Measurements from ENCODE around the gene EEFSEC.
A peak's percentile ranks its signal among the peaks of the same experiment; 100 is the strongest.

Gene EEFSEC

DNA sequence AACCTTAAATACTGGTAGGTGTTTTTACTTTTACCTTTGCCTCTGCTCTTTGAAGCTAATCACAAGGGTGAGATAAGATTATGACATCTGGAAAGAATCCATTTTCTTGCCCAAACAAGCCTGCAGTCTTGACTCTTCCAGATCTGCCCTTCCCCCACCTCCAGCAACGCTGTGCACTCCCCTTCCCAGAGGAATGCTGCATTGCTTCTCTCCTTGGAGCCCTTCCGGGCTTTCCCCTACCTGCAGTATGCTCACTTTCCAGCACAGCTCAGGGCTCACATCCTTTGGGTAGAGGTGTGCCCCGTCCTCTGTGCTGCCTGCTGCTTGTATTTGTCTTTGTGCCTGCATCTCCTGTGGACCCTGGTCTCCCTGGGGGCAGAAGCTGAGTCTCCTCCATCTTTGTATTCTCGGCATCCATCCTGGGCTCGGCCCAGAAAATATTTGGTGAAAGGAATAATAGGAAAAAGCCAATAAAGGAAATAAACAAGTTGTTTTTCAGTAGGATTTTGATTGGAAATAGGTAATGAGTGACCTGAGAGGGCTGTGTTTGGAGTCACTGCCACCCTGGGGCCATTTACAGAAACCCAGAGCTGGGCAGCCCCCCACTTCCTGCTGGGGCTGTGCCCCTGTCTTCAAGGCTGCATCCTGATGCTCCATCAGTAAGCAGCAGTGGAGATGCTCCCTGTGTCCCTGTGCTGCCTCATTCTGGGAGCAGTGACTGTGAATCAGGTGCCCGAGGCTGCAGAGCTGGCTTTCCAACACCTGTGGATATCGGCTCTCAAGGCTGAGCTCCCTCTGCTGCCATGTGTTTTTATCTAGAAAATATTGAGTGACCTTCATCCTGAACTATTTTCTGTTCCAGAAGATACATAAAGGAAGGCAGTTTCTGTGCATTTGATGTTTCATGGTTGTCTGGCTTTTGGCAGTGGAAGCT lies 117.5 kb downstream of the EEFSEC start:
- DNase-seq (ENCODE audit: low read depth): no peak
- TF ChIP-seq, protein P1, sequence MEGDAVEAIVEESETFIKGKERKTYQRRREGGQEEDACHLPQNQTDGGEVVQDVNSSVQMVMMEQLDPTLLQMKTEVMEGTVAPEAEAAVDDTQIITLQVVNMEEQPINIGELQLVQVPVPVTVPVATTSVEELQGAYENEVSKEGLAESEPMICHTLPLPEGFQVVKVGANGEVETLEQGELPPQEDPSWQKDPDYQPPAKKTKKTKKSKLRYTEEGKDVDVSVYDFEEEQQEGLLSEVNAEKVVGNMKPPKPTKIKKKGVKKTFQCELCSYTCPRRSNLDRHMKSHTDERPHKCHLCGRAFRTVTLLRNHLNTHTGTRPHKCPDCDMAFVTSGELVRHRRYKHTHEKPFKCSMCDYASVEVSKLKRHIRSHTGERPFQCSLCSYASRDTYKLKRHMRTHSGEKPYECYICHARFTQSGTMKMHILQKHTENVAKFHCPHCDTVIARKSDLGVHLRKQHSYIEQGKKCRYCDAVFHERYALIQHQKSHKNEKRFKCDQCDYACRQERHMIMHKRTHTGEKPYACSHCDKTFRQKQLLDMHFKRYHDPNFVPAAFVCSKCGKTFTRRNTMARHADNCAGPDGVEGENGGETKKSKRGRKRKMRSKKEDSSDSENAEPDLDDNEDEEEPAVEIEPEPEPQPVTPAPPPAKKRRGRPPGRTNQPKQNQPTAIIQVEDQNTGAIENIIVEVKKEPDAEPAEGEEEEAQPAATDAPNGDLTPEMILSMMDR (IDR thresholded peaks at IDR 0.05; ENCODE audit: control insufficient read depth, insufficient read depth, low read depth, low read length, missing control alignments): no peak

DNA sequence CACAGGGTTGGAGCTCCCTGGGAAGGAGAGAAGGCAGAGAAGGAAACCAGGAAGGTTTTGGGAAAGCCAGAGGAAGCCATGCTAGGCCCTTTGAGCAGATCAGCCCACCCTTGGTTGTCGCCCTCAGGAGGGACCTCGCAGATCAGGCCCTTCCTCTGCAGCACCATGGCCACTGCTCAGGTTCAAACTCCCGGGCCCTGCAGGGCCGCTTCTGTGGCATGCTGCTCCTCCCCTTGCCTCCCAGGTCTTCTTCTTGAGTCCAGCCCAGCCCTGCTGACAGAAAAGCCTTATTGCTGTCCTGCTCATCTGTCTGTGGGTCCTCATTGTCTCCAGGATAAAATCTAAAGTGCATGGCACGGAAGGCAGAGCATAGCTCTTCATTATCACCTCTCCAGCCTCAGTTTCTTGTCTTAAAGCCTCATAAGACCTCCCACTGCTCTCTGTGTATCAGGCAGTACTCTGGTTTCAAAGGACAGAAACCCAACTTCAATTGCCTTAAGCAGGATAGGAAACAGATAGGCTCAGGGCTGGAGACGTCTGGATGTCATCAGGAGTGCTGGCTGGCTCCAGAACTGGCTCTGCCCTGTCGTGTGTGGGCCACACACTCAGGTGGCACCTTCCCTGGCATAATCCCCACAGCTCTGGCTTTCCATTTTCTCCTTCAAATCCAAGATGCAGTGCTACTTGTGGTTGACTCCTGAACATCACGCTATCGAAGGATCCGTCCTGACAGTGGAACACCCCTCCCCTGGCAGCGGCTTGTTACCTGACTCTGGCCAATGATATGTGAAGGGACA lies 118.5 kb downstream of the EEFSEC start:
- TF ChIP-seq, protein P1 (IDR thresholded peaks at IDR 0.05; ENCODE audit: control insufficient read depth, insufficient read depth, low read depth, low read length, missing control alignments): no peak
- no peak overlapping the region for H3K4me3 ChIP-seq (ENCODE audit: control insufficient read depth, low read depth, low read length)
- DNase-seq (ENCODE audit: low read depth): no peak

More for the DNA sequence above, 117.5 kb downstream of the EEFSEC start:
- H3K4me3 ChIP-seq (ENCODE audit: control insufficient read depth, low read depth, low read length): no peak overlapping the region

DNA sequence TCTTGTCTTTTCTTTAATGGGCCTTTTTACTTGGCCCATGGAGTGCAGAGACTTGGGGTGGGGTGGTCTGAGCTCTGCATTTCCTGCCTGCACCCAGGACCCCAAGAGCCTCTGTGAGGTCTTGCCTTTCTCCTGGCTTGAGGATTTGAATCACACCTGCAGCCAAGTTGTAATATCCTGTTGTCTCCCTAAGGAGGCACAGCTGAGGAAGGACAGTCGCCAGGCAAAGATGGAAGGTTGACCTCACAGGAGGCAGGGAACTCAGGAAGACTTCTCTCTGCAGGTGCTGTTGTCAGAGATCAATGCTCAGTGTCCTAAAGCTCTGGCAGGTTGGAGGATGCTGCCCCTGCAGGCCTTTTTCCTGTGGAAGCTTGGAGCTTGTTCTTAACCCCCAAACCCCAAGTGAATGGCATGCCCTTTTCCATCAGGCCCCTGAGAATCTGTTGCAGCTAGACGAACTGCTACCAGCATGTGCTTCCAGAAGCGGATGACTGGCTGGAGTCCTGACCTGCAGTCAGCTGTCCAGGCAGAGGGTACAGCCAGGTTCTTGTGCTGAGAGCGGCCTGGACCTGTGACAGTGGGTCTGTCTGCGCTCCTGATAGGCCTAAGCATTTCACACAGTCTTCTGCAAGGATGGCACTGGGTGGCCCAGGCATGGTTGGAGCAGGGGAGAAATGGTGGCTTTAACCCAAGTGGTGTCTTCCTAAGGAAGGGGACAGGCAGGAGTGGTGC lies 120.0 kb downstream of the EEFSEC start:
- no peak overlapping the region for H3K4me3 ChIP-seq (ENCODE audit: control insufficient read depth, low read depth, low read length)
- DNase-seq (ENCODE audit: low read depth): no peak
- TF ChIP-seq, protein P1 (IDR thresholded peaks at IDR 0.05; ENCODE audit: control insufficient read depth, insufficient read depth, low read depth, low read length, missing control alignments): no peak

DNA sequence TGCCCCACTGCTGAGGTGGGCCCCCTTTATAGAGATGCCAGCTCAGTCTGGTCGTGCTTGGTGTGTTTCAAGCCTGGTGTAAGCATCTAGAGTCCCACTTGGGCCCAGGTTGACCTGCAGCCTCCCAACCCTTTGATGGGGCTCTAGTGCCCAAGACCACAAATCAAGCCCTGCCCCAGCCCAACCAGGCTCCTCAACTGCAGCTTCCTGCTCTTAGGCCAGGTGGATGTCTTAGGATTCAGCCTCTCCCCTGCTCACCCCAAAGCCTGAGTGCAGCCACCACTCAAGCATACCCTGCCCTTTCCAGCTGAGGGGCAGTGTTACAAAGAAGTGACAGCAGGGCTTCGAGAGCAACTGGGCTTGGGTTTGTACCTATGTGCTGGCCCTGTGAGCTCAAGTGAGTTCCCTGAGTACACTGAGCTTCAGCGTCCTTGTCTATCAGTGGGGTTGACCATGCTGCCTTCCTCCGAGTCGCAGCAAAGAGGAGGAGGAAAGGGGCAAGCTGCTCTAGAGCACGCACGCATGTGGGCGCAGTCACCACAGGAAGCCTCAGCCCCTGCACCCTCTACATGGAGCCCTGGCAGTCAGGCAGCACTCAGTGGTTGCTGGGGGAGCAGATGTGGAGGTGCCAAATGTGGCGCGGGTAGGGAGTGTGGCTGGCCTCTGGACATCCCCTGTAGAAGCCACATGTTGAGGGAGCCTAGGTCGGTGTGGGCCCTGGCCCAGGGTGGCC lies 120.7 kb downstream of the EEFSEC start:
- TF ChIP-seq, protein P1 (IDR thresholded peaks at IDR 0.05; ENCODE audit: control insufficient read depth, insufficient read depth, low read depth, low read length, missing control alignments): no peak
- DNase-seq (ENCODE audit: low read depth): no peak
- no peak overlapping the region for H3K4me3 ChIP-seq (ENCODE audit: control insufficient read depth, low read depth, low read length)

DNA sequence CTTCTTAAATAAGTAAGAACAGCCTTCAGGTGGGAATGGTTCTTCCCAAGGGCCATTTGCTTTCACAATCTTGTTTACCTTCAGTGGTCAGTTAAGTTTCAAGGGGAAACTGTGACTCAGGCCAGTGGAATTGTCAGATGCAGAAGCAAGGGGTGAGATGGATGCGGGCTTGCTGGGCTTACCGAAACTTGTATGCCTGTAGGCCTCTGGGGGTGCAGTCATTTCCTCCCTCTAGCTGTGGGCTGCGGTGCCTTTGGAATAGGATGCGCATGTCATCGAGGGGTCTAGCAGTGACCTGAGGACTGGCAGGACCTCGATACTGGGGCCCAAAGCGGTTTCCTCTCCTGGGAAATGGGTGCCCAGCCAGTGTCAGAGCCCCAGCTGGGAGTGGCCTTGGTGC lies 121.6 kb downstream of the EEFSEC start:
- no peak overlapping the region for H3K4me3 ChIP-seq (ENCODE audit: control insufficient read depth, low read depth, low read length)
- TF ChIP-seq, protein P1 (IDR thresholded peaks at IDR 0.05; ENCODE audit: control insufficient read depth, insufficient read depth, low read depth, low read length, missing control alignments): no peak
- DNase-seq (ENCODE audit: low read depth): peak; percentile 53

All from AG09309 (cell line).